ENCODE measurements around the gene OLFML1. TPM values are rescaled to one million over a fixed set of nuclear protein-coding genes. Genes with fewer than 3 reads are reported as not detected.

The OLFML1 gene
- total and polyA plus RNA-seq, 10 of the 15 experiments (the other 5 are each of a cell fraction or from before 2014, with no cell fraction given) = 0.04 to 0.71 (median 0.21) TPM; not detected in 6

DNA sequence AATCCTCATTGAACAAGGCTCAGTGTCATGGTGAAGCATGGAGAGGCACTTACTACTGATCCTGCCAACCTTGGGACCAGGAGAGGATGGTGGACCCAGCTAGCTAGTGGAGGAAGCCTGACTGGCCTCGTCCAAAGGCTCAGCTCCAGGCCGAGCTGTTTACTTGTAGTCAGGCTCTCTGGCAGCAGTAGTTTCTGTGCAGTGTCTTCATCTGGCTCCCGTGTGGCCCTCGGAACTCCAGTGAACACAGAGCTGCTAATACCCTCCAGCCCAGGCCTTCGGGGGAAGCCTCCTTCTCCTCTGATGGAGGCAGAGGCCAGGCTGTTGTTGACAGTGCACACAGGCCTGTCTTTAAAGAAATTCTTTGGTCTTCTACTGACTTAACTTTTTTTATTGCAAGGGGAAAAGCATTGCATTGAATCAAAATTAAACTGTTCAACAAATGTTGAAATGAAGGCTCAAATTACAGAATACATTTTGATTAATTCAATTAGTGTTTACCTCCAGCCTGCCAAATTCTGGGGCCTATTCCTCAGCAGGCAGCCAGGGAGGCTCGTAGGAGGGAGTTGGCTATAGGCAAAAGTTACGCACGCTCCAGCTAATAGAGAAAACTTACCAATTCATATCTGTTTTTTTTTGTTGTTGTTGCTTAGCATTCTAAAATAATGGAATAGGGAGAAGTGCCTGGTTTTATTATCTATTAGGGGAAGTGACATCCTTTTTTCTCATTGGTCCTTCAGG, 47.3 kb downstream of the OLFML1 start:
- SMC1A ChIA-PET (ENCODE audit: uncharacterized antibody, unreplicated experiment) = interaction anchor here (1.0 to 6.3 kb wide), 5 partner anchors 11 to 27 kb away, joined by 3 to 107 read pairs (median 10); no protein-coding TSS in a partner anchor
- no TSS peak for BruUV-seq (replicated peaks)
- RAD21 ChIA-PET (ENCODE audit: unreplicated experiment) = interaction anchor here (0.7 to 3.0 kb wide), 6 partner anchors 9 to 180 kb away, joined by 3 to 34 read pairs (median 4); no protein-coding TSS in a partner anchor
- DNase-seq (ENCODE audit: low read depth, low spot score) = no peak
- no peaks in the 10 kb centered on the region for H4K20me1 ChIP-seq (ENCODE audit: control insufficient read depth, insufficient read depth)
- H3K4me3 ChIP-seq = no peak overlapping the region
- POLR2A ChIA-PET = interaction anchor here (1.4 to 7.6 kb wide), 3 partner anchors 11 to 20 kb away, joined by 3 to 78 read pairs (median 6); no protein-coding TSS in a partner anchor
- no peak overlapping the region for H3K9ac ChIP-seq (ENCODE audit: control insufficient read depth, insufficient read depth, low read length)
- 97% methylated on average over 8 of the region's 8 CpGs for WGBS (ENCODE audit: insufficient coverage, insufficient replicate concordance, low lambda C conversion rate, missing lambda C conversion rate)
- peak overlapping the region; percentile 9 for H3K4me2 ChIP-seq (ENCODE audit: control insufficient read depth, insufficient read depth)
- CTCF ChIA-PET = interaction anchor here (1.3 to 4.8 kb wide), 5 partner anchors 10 to 27 kb away, joined by 3 to 32 read pairs (median 19); partner anchors contain the start of gene PPFIBP2
- H2AFZ ChIP-seq (ENCODE audit: control insufficient read depth, low read depth, low read length) = no peak overlapping the region
- TF ChIP-seq, protein P1, sequence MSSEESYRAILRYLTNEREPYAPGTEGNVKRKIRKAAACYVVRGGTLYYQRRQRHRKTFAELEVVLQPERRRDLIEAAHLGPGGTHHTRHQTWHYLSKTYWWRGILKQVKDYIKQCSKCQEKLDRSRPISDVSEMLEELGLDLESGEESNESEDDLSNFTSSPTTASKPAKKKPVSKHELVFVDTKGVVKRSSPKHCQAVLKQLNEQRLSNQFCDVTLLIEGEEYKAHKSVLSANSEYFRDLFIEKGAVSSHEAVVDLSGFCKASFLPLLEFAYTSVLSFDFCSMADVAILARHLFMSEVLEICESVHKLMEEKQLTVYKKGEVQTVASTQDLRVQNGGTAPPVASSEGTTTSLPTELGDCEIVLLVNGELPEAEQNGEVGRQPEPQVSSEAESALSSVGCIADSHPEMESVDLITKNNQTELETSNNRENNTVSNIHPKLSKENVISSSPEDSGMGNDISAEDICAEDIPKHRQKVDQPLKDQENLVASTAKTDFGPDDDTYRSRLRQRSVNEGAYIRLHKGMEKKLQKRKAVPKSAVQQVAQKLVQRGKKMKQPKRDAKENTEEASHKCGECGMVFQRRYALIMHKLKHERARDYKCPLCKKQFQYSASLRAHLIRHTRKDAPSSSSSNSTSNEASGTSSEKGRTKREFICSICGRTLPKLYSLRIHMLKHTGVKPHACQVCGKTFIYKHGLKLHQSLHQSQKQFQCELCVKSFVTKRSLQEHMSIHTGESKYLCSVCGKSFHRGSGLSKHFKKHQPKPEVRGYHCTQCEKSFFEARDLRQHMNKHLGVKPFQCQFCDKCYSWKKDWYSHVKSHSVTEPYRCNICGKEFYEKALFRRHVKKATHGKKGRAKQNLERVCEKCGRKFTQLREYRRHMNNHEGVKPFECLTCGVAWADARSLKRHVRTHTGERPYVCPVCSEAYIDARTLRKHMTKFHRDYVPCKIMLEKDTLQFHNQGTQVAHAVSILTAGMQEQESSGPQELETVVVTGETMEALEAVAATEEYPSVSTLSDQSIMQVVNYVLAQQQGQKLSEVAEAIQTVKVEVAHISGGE (CRISPR knock-in tag; IDR thresholded peaks at IDR 0.05) = no peak
- TF ChIP-seq YY1 (IDR thresholded peaks at IDR 0.05; ENCODE audit: low read depth, low read length) (no peak), TCF12 (IDR thresholded peaks at IDR 0.05; ENCODE audit: low read depth, low read length) (no peak), ESRRA (IDR thresholded peaks at IDR 0.05; ENCODE audit: low read length) (no peak), SIX5 (IDR thresholded peaks at IDR 0.05; ENCODE audit: low read depth, low read length, severe bottlenecking) (no peak), NFYA (IDR thresholded peaks at IDR 0.05; ENCODE audit: borderline replicate concordance, low read depth, low read length) (no peak)
- TF ChIP-seq, protein P2, sequence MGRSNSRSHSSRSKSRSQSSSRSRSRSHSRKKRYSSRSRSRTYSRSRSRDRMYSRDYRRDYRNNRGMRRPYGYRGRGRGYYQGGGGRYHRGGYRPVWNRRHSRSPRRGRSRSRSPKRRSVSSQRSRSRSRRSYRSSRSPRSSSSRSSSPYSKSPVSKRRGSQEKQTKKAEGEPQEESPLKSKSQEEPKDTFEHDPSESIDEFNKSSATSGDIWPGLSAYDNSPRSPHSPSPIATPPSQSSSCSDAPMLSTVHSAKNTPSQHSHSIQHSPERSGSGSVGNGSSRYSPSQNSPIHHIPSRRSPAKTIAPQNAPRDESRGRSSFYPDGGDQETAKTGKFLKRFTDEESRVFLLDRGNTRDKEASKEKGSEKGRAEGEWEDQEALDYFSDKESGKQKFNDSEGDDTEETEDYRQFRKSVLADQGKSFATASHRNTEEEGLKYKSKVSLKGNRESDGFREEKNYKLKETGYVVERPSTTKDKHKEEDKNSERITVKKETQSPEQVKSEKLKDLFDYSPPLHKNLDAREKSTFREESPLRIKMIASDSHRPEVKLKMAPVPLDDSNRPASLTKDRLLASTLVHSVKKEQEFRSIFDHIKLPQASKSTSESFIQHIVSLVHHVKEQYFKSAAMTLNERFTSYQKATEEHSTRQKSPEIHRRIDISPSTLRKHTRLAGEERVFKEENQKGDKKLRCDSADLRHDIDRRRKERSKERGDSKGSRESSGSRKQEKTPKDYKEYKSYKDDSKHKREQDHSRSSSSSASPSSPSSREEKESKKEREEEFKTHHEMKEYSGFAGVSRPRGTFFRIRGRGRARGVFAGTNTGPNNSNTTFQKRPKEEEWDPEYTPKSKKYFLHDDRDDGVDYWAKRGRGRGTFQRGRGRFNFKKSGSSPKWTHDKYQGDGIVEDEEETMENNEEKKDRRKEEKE (IDR thresholded peaks at IDR 0.05) = no peak
- TF ChIP-seq, protein P3, sequence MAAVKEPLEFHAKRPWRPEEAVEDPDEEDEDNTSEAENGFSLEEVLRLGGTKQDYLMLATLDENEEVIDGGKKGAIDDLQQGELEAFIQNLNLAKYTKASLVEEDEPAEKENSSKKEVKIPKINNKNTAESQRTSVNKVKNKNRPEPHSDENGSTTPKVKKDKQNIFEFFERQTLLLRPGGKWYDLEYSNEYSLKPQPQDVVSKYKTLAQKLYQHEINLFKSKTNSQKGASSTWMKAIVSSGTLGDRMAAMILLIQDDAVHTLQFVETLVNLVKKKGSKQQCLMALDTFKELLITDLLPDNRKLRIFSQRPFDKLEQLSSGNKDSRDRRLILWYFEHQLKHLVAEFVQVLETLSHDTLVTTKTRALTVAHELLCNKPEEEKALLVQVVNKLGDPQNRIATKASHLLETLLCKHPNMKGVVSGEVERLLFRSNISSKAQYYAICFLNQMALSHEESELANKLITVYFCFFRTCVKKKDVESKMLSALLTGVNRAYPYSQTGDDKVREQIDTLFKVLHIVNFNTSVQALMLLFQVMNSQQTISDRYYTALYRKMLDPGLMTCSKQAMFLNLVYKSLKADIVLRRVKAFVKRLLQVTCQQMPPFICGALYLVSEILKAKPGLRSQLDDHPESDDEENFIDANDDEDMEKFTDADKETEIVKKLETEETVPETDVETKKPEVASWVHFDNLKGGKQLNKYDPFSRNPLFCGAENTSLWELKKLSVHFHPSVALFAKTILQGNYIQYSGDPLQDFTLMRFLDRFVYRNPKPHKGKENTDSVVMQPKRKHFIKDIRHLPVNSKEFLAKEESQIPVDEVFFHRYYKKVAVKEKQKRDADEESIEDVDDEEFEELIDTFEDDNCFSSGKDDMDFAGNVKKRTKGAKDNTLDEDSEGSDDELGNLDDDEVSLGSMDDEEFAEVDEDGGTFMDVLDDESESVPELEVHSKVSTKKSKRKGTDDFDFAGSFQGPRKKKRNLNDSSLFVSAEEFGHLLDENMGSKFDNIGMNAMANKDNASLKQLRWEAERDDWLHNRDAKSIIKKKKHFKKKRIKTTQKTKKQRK (IDR thresholded peaks at IDR 0.05; ENCODE audit: low read depth, low read length) = no peak
- in situ Hi-C loops (cut with MboI) = no loop called here
- H3K79me2 ChIP-seq (ENCODE audit: control insufficient read depth, insufficient read depth, low read length) = peaks cover 91% of the 10 kb centered on the region
- H3K9me3 ChIP-seq (replicated peaks; ENCODE audit: control insufficient read depth, insufficient read depth, low read length) = no peaks in the 10 kb centered on the region; the same call in 2 of the 3 replicates
- peak overlapping the region; percentile 61 for H3K27ac ChIP-seq (ENCODE audit: control insufficient read depth, insufficient read depth)
- intact Hi-C loops (cut with micrococcal nuclease; ENCODE audit: unreplicated experiment) = no loop called here
- H3K4me1 ChIP-seq (ENCODE audit: control insufficient read depth, insufficient read depth, low read length) = peaks cover 97% of the 10 kb centered on the region
- no peak for ATAC-seq
- H3K36me3 ChIP-seq (ENCODE audit: control insufficient read depth in 2 of 2, insufficient read depth in 2 of 2, low read length in 1 of 2) = peaks cover 0 to 3% of the 10 kb centered on the region in 2 experiments; a peak in 1 of 4 replicates
- H3K27me3 ChIP-seq (replicated peaks in 1 of 2; ENCODE audit: control insufficient read depth in 2 of 2, insufficient read depth in 2 of 2, low read length in 1 of 2) = no peaks in the 10 kb centered on the region
- no peak for FAIRE-seq
